ENCODE data around the gene PRDM4. TPM values are rescaled to one million over a fixed set of nuclear protein-coding genes. Genes with fewer than 3 reads are reported as not detected.
A peak's percentile ranks its signal among the peaks of the same experiment; 100 is the strongest.

Gene PRDM4
- total and polyA plus RNA-seq, 2 of the 13 experiments (the other 11 are each of a cell fraction or from before 2014, with no cell fraction given) = 9.9 to 15.3 TPM

DNA sequence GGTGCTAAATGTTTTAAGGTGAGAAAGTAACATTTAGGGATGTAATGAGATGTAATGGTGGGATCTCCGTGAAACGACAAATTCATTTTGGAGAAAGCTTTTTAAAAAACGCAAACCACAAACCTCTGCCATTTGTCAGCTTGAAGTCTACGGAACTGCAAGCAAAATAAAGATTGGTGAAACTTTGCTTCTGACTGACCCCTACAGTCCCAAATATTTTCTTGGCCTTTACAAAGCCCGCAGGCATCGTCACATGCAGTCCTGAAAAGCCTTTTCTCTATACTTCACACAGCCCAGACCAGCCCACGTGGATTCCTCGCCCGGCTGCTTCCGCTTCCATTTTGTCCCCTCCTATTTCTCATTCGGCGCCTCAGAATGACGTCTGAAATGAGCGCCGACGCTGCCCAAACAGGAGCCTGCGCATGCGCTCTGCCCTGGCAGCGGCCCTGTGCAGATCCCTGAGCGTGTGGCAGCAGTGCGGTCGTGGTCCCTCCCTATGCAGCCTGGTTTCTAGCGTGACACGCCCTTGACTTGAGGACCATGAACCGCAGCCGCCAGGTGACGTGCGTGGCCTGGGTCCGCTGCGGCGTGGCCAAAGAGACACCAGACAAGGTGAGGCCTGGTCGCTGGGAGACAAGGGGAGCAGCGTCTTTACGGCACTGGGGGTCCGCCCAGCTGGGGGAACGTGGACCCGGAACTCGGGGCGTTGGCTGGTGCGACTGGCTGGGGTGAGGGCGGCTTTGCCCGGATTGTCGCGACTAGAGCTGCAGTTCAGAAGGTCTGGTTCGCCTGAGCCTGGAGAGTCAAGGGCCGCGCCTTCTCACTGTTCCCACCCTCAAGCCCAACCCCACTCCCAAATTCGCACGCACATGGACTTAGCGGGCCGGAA, 75.3 kb downstream of the PRDM4 start, which contains the start of gene PWP1 (continued):
- TF ChIP-seq, protein P1, sequence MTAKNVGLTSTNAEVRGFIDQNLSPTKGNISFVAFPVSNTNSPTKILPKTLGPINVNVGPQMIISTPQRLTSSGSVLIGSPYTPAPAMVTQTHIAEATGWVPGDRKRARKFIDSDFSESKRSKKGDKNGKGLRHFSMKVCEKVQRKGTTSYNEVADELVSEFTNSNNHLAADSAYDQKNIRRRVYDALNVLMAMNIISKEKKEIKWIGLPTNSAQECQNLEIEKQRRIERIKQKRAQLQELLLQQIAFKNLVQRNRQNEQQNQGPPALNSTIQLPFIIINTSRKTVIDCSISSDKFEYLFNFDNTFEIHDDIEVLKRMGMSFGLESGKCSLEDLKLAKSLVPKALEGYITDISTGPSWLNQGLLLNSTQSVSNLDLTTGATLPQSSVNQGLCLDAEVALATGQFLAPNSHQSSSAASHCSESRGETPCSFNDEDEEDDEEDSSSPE (CRISPR knock-in tag; IDR thresholded peaks at IDR 0.05) = peak; percentile 44; the same call in 1 of the 2 replicates
- peak; percentile 71 for TF ChIP-seq XBP1 (CRISPR knock-in tag; IDR thresholded peaks at IDR 0.05)
- TF ChIP-seq NR3C1 (CRISPR knock-in tag; IDR thresholded peaks at IDR 0.05) = peak; percentile 36; the same call in 1 of the 2 replicates
- no peak; the same call in 1 of the 2 replicates for TF ChIP-seq HMG20A (CRISPR knock-in tag; IDR thresholded peaks at IDR 0.05; ENCODE audit: borderline replicate concordance)
- peak; percentile 86 for TF ChIP-seq FOXK2 (IDR thresholded peaks at IDR 0.05)
- TF ChIP-seq, protein P2, sequence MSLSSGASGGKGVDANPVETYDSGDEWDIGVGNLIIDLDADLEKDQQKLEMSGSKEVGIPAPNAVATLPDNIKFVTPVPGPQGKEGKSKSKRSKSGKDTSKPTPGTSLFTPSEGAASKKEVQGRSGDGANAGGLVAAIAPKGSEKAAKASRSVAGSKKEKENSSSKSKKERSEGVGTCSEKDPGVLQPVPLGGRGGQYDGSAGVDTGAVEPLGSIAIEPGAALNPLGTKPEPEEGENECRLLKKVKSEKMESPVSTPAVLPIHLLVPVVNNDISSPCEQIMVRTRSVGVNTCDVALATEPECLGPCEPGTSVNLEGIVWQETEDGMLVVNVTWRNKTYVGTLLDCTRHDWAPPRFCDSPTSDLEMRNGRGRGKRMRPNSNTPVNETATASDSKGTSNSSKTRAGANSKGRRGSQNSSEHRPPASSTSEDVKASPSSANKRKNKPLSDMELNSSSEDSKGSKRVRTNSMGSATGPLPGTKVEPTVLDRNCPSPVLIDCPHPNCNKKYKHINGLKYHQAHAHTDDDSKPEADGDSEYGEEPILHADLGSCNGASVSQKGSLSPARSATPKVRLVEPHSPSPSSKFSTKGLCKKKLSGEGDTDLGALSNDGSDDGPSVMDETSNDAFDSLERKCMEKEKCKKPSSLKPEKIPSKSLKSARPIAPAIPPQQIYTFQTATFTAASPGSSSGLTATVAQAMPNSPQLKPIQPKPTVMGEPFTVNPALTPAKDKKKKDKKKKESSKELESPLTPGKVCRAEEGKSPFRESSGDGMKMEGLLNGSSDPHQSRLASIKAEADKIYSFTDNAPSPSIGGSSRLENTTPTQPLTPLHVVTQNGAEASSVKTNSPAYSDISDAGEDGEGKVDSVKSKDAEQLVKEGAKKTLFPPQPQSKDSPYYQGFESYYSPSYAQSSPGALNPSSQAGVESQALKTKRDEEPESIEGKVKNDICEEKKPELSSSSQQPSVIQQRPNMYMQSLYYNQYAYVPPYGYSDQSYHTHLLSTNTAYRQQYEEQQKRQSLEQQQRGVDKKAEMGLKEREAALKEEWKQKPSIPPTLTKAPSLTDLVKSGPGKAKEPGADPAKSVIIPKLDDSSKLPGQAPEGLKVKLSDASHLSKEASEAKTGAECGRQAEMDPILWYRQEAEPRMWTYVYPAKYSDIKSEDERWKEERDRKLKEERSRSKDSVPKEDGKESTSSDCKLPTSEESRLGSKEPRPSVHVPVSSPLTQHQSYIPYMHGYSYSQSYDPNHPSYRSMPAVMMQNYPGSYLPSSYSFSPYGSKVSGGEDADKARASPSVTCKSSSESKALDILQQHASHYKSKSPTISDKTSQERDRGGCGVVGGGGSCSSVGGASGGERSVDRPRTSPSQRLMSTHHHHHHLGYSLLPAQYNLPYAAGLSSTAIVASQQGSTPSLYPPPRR (CRISPR knock-in tag; IDR thresholded peaks at IDR 0.05; ENCODE audit: borderline replicate concordance) = peak; percentile 70
- TF ChIP-seq ZNF256 (CRISPR knock-in tag; conservative IDR thresholded peaks at IDR 0.05) = peak; percentile 80; the same call in 1 of the 2 replicates
- no peak for TF ChIP-seq NAIF1 (CRISPR knock-in tag; IDR thresholded peaks at IDR 0.05; ENCODE audit: borderline replicate concordance)
- peak; percentile 99 for TF ChIP-seq PHF8 (CRISPR knock-in tag; IDR thresholded peaks at IDR 0.05)
- TF ChIP-seq TOPORS (CRISPR knock-in tag; IDR thresholded peaks at IDR 0.05) = no peak
- peak; percentile 91; the same call in 1 of the 2 replicates for TF ChIP-seq BORCS8-MEF2B (CRISPR knock-in tag; IDR thresholded peaks at IDR 0.05)
- TF ChIP-seq KAT7 (CRISPR knock-in tag; IDR thresholded peaks at IDR 0.05; ENCODE audit: borderline replicate concordance) = peak; percentile 95
- TF ChIP-seq, protein P3, sequence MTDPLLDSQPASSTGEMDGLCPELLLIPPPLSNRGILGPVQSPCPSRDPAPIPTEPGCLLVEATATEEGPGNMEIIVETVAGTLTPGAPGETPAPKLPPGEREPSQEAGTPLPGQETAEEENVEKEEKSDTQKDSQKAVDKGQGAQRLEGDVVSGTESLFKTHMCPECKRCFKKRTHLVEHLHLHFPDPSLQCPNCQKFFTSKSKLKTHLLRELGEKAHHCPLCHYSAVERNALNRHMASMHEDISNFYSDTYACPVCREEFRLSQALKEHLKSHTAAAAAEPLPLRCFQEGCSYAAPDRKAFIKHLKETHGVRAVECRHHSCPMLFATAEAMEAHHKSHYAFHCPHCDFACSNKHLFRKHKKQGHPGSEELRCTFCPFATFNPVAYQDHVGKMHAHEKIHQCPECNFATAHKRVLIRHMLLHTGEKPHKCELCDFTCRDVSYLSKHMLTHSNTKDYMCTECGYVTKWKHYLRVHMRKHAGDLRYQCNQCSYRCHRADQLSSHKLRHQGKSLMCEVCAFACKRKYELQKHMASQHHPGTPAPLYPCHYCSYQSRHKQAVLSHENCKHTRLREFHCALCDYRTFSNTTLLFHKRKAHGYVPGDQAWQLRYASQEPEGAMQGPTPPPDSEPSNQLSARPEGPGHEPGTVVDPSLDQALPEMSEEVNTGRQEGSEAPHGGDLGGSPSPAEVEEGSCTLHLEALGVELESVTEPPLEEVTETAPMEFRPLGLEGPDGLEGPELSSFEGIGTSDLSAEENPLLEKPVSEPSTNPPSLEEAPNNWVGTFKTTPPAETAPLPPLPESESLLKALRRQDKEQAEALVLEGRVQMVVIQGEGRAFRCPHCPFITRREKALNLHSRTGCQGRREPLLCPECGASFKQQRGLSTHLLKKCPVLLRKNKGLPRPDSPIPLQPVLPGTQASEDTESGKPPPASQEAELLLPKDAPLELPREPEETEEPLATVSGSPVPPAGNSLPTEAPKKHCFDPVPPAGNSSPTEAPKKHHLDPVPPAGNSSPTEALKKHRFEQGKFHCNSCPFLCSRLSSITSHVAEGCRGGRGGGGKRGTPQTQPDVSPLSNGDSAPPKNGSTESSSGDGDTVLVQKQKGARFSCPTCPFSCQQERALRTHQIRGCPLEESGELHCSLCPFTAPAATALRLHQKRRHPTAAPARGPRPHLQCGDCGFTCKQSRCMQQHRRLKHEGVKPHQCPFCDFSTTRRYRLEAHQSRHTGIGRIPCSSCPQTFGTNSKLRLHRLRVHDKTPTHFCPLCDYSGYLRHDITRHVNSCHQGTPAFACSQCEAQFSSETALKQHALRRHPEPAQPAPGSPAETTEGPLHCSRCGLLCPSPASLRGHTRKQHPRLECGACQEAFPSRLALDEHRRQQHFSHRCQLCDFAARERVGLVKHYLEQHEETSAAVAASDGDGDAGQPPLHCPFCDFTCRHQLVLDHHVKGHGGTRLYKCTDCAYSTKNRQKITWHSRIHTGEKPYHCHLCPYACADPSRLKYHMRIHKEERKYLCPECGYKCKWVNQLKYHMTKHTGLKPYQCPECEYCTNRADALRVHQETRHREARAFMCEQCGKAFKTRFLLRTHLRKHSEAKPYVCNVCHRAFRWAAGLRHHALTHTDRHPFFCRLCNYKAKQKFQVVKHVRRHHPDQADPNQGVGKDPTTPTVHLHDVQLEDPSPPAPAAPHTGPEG (CRISPR knock-in tag; IDR thresholded peaks at IDR 0.05) = 0 out of 2 replicates have a peak, but pooled peaks have one; percentile 66
- peak; percentile 92 for TF ChIP-seq POGZ (CRISPR knock-in tag; IDR thresholded peaks at IDR 0.05)
- TF ChIP-seq, protein P4, sequence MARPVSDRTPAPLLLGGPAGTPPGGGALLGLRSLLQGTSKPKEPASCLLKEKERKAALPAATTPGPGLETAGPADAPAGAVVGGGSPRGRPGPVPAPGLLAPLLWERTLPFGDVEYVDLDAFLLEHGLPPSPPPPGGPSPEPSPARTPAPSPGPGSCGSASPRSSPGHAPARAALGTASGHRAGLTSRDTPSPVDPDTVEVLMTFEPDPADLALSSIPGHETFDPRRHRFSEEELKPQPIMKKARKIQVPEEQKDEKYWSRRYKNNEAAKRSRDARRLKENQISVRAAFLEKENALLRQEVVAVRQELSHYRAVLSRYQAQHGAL (CRISPR knock-in tag; IDR thresholded peaks at IDR 0.05; ENCODE audit: not compliant biosample characterization) = peak; percentile 57
- TF ChIP-seq ZNF883 (CRISPR knock-in tag; IDR thresholded peaks at IDR 0.05; ENCODE audit: not compliant biosample characterization) = peak; percentile 82
